Colonic mucosa (tissue), 4 donors: ENCODE results near the gene OTOP1. TPM values are rescaled to one million over a fixed set of nuclear protein-coding genes. Genes with fewer than 3 reads are reported as not detected.
"Not testable (repeated sequence)": the region's sequence is repeated elsewhere in the genome, so short reads cannot be mapped to it uniquely, and the experiment has no call there.

Experiments
- DNase-seq: peaks from one replicate; pipeline ENCODE4 v3.0.0-alpha.2; 2020
- H3K27ac ChIP-seq: fragments of 200-600 bp; one replicate; pipeline ENCODE4 v1.8.0; 2021
- H3K27me3 ChIP-seq: fragments of 200-600 bp; one replicate; pipeline ENCODE4 v1.8.0; 2021
- H3K36me3 ChIP-seq: fragments of 200-600 bp; one replicate; pipeline ENCODE4 v1.8.0; 2021
- H3K4me1 ChIP-seq: fragments of 200-600 bp; one replicate; pipeline ENCODE4 v1.8.0; 2021; ENCODE audit warnings: mild to moderate bottlenecking
- H3K4me3 ChIP-seq: fragments of 200-600 bp; one replicate; pipeline ENCODE4 v1.8.0; 2021
- H3K9ac ChIP-seq, 2 donors: one replicate each; pipeline ENCODE4 v1.7.0; 2013; ENCODE audit warnings: control low read depth in 2 of 2, low read depth in 2 of 2, low read length in 2 of 2
- H3K9me3 ChIP-seq: fragments of 200-600 bp; one replicate; pipeline ENCODE4 v1.8.0; 2021
- intact Hi-C: fragments of 100-400 bp; cut with DNase I; formaldehyde crosslinking; loops from one replicate; pipeline ENCODE4 v1.14.1; 2022
- total RNA-seq, 2 donors: library from RNA; stranded (reverse); fragmentation: NEBNext Ultra II Directional in 1 of 2; extraction: Animal tissue kit (Norgen Biotek cat#: 25700) in 1 of 2; gene quantifications; one replicate each; pipeline ENCODE4 v1.2.1, GENCODE V29; 2021
- TF ChIP-seq, protein P1 (sequence below): fragments of 200-600 bp; IDR thresholded peaks from one replicate; pipeline ENCODE4 v1.8.0; 2022; ENCODE audit warnings: antibody characterized with exemption, mild to moderate bottlenecking
- donor health status: healthy.
- donor health status: DM: no; HTN: no; CAD: no.
- donor health status: DM: no; HTN: no; CAD: no.

OTOP1 gene
- total RNA-seq, 2 donors from 2014 or later = not detected

GRCh38 chr4:4248029-4248884 lies 21.5 kb upstream of the OTOP1 start, which contains the start of gene TMEM128:
Gene TMEM128, minus strand, starts transcription at chr4:4248223. Its CDS starts 21 bp downstream, at chr4:4248202.
- Histone ChIP-seq H3K36me3 (peaks cover 5% of the 10 kb centered on the region), H3K4me3 (peak within 1 kb of the TSS; percentile 98), H3K9ac (peak within 1 kb of the TSS; percentile 89 to 95), H3K27me3 (no peaks in the 10 kb centered on the region), H3K27ac (peak within 1 kb of the TSS; percentile 93), H3K9me3 (no peaks in the 10 kb centered on the region), H3K4me1 (peaks cover 11% of the 10 kb centered on the region)
- peak; percentile 93 for DNase-seq
- intact Hi-C loops = loop anchor here (5.0 kb wide), 1 partner anchor 39 kb away; no protein-coding TSS in a partner anchor
- TF ChIP-seq, protein P1, sequence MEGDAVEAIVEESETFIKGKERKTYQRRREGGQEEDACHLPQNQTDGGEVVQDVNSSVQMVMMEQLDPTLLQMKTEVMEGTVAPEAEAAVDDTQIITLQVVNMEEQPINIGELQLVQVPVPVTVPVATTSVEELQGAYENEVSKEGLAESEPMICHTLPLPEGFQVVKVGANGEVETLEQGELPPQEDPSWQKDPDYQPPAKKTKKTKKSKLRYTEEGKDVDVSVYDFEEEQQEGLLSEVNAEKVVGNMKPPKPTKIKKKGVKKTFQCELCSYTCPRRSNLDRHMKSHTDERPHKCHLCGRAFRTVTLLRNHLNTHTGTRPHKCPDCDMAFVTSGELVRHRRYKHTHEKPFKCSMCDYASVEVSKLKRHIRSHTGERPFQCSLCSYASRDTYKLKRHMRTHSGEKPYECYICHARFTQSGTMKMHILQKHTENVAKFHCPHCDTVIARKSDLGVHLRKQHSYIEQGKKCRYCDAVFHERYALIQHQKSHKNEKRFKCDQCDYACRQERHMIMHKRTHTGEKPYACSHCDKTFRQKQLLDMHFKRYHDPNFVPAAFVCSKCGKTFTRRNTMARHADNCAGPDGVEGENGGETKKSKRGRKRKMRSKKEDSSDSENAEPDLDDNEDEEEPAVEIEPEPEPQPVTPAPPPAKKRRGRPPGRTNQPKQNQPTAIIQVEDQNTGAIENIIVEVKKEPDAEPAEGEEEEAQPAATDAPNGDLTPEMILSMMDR = no peak

- no peaks in the 10 kb centered on the region for H3K27me3 ChIP-seq
- peaks cover 11% of the 10 kb centered on the region for H3K4me1 ChIP-seq
- H3K9me3 ChIP-seq = no peaks in the 10 kb centered on the region
- DNase-seq = no peak
- intact Hi-C loops = loop anchor here (5.0 kb wide), 1 partner anchor 40 kb away; no protein-coding TSS in a partner anchor
- peak overlapping the region; percentile 93 for H3K27ac ChIP-seq
- H3K36me3 ChIP-seq = peaks cover 5% of the 10 kb centered on the region
- H3K4me3 ChIP-seq = peak overlapping the region; percentile 98
- TF ChIP-seq, protein P1 = no peak
- peak overlapping the region; percentile 89 to 95 for H3K9ac ChIP-seq
Observed at GRCh38 chr4:4247696-4248028, 20.9 kb upstream of the OTOP1 start.

- Histone ChIP-seq H3K36me3 (peaks cover 5% of the 10 kb centered on the region), H3K27ac (no peak overlapping the region), H3K4me1 (peaks cover 11% of the 10 kb centered on the region), H3K9ac (no peak overlapping the region), H3K27me3 (no peaks in the 10 kb centered on the region), H3K9me3 (no peaks in the 10 kb centered on the region), H3K4me3 (no peak overlapping the region)
- intact Hi-C loops = loop anchor here (5.0 kb wide), 1 partner anchor 42 kb away; no protein-coding TSS in a partner anchor
- TF ChIP-seq, protein P1 = no peak
- no peak for DNase-seq
Observed at GRCh38 chr4:4245172-4245571, 18.4 kb upstream of the OTOP1 start.

GRCh38 chr4:4239551-4239950 lies 12.8 kb upstream of the OTOP1 start:
- H3K27ac ChIP-seq, intact Hi-C loops, H3K4me1 ChIP-seq, H3K9ac ChIP-seq, H3K4me3 ChIP-seq, H3K27me3 ChIP-seq, H3K9me3 ChIP-seq, H3K36me3 ChIP-seq, DNase-seq: not testable (repeated sequence)

DNA sequence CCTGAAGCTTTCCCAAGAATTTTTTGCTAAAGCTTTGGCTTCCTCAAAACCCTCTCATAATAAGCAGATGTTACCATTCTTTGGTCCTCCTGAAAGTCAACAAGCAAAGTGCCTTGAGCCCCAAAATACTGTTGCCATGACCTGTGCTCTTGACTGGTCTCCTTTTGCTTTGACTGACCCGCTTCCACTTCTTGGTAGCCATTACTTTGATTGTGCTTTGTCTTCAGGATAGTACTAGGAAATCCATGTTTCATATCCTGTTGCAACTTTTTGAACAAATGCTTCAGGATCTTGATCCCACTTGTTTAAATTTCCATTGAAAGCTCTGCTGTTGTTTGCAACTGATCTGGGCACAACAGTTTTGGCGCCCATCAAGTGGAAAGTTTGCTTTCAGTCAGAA lies 6.9 kb upstream of the OTOP1 start:
- H3K4me3 ChIP-seq = no peak overlapping the region
- H3K27ac ChIP-seq = no peak overlapping the region
- no peak overlapping the region for H3K9ac ChIP-seq
- intact Hi-C loops = no loop called here
- no peaks in the 10 kb centered on the region for H3K9me3 ChIP-seq
- H3K4me1 ChIP-seq = no peaks in the 10 kb centered on the region
- H3K27me3 ChIP-seq = peaks cover under 1% of the 10 kb centered on the region
- TF ChIP-seq, protein P1 = no peak
- H3K36me3 ChIP-seq = no peaks in the 10 kb centered on the region
- no peak for DNase-seq

DNA sequence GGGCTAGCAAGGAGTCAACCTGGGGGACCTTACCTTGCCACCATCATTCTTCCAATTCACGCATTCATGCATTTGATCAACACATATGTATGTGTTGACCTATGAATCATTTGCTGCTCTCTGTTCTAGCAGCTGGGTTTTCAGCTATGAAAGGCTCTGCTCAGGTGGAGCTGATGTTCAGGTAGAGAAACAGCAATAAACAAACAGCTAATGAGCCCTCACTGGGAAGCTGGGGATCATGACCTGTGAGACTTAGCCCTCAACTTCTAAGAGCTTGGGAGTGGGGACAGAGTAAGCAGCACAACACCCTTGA lies 1.6 kb upstream of the OTOP1 start:
- DNase-seq = no peak
- Histone ChIP-seq H3K27ac (no peak overlapping the region), H3K4me3 (no peak overlapping the region), H3K27me3 (peaks cover 17% of the 10 kb centered on the region), H3K9ac (no peak overlapping the region), H3K4me1 (no peaks in the 10 kb centered on the region), H3K36me3 (no peaks in the 10 kb centered on the region), H3K9me3 (no peaks in the 10 kb centered on the region)
- intact Hi-C loops = no loop called here
- TF ChIP-seq, protein P1 = no peak
